Vagina (tissue), 2 donors: ENCODE data around the gene ADAMTS18. TPM values are rescaled to one million over a fixed set of nuclear protein-coding genes. Genes with fewer than 3 reads are reported as not detected.

Source experiments
- DNase-seq, 2 donors: peaks; one replicate each; pipeline ENCODE4 v3.0.0-alpha.2; 2017; ENCODE audit errors: extremely low spot score in 2 of 2
- H3K27ac ChIP-seq: fragments of 200-600 bp; sonication (generic); one replicate; pipeline ENCODE4 v1.5.1; 2019
- H3K27me3 ChIP-seq: fragments of 200-600 bp; sonication (generic); one replicate; pipeline ENCODE4 v1.5.1; 2019
- H3K36me3 ChIP-seq, 2 donors: fragments of 200-600 bp; sonication (generic); one replicate each; pipeline ENCODE4 v1.5.1; 2017 to 2019
- H3K4me1 ChIP-seq: fragments of 200-600 bp; sonication (generic); one replicate; pipeline ENCODE4 v1.5.1; 2019
- H3K4me3 ChIP-seq, 2 donors: fragments of 200-600 bp; sonication (generic); 1 replicate in 1 of 2; 2 replicates in 1 of 2; pipeline ENCODE4 v1.5.1; 2016 to 2019
- H3K9me3 ChIP-seq: fragments of 200-600 bp; sonication (generic); one replicate; pipeline ENCODE4 v1.5.1; 2019
- POLR2A ChIP-seq, 2 donors: fragments of 450-650 bp; IDR thresholded peaks; one replicate each; pipeline ENCODE4 v1.6.1; 2017; ENCODE audit warnings: antibody characterized with exemption in 2 of 2, mild to moderate bottlenecking in 2 of 2, moderate library complexity in 2 of 2
- POLR2AphosphoS5 ChIP-seq, 2 donors: sonication (generic); formaldehyde crosslinking; IDR thresholded peaks; one replicate each; pipeline ENCODE4 v1.9.0; 2017; ENCODE audit warnings: antibody characterized with exemption in 2 of 2, mild to moderate bottlenecking in 2 of 2, low read depth in 1 of 2; ENCODE audit not compliant: insufficient read depth in 1 of 2
- intact Hi-C: fragments of 100-400 bp; cut with DNase I; formaldehyde crosslinking; loops from one replicate; pipeline ENCODE4 v1.15.1; 2023
- total RNA-seq: library from RNA; depleted of rRNA; stranded (reverse); fragments of >200 nt; gene quantifications from one replicate; pipeline ENCODE4 v1.2.3, GENCODE V29; 2016
- TF ChIP-seq, protein P1 (sequence below), 3 experiments: fragments of 450-650 bp in 2 of 3; fragments of 200-600 bp in 1 of 3; sonication (generic) in 1 of 3; IDR thresholded peaks; one replicate each; pipeline ENCODE4 v1.5.1; 2017 to 2019; ENCODE audit warnings: antibody characterized with exemption in 3 of 3, mild to moderate bottlenecking in 2 of 3, moderate library complexity in 2 of 3

Gene ADAMTS18
- total RNA-seq, 1 donor from 2014 or later: 0.25 TPM

- no peak for TF ChIP-seq POLR2A (IDR thresholded peaks at IDR 0.05)
- TF ChIP-seq POLR2AphosphoS5 (IDR thresholded peaks at IDR 0.05; ENCODE audit: insufficient read depth in 1 of 2, low read depth in 1 of 2): no peak
- TF ChIP-seq, protein P1, sequence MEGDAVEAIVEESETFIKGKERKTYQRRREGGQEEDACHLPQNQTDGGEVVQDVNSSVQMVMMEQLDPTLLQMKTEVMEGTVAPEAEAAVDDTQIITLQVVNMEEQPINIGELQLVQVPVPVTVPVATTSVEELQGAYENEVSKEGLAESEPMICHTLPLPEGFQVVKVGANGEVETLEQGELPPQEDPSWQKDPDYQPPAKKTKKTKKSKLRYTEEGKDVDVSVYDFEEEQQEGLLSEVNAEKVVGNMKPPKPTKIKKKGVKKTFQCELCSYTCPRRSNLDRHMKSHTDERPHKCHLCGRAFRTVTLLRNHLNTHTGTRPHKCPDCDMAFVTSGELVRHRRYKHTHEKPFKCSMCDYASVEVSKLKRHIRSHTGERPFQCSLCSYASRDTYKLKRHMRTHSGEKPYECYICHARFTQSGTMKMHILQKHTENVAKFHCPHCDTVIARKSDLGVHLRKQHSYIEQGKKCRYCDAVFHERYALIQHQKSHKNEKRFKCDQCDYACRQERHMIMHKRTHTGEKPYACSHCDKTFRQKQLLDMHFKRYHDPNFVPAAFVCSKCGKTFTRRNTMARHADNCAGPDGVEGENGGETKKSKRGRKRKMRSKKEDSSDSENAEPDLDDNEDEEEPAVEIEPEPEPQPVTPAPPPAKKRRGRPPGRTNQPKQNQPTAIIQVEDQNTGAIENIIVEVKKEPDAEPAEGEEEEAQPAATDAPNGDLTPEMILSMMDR (IDR thresholded peaks at IDR 0.05): no peak
Observed at GRCh38 chr16:77344341-77344740, 90.5 kb downstream of the ADAMTS18 start.

GRCh38 chr16:77336637-77337036 is 98.2 kb downstream of the ADAMTS18 start:
- Histone ChIP-seq H3K27ac (no peak overlapping the region), H3K4me3 (no peak overlapping the region), H3K9me3 (no peaks in the 10 kb centered on the region), H3K36me3 (no peaks in the 10 kb centered on the region), H3K4me1 (no peaks in the 10 kb centered on the region), H3K27me3 (no peaks in the 10 kb centered on the region)
- no peak for DNase-seq
- TF ChIP-seq POLR2A (IDR thresholded peaks at IDR 0.05) (no peak), POLR2AphosphoS5 (IDR thresholded peaks at IDR 0.05; ENCODE audit: insufficient read depth in 1 of 2, low read depth in 1 of 2) (no peak)
- TF ChIP-seq, protein P1 (IDR thresholded peaks at IDR 0.05): no peak
- intact Hi-C loops: no loop called here

More at GRCh38 chr16:77344341-77344740, 90.5 kb downstream of the ADAMTS18 start:
- Histone ChIP-seq H3K36me3 (no peaks in the 10 kb centered on the region), H3K27ac (no peak overlapping the region), H3K4me3 (no peak overlapping the region), H3K4me1 (peaks cover 6% of the 10 kb centered on the region), H3K27me3 (no peaks in the 10 kb centered on the region), H3K9me3 (no peaks in the 10 kb centered on the region)
- no peak for DNase-seq
- intact Hi-C loops: no loop called here

DNA sequence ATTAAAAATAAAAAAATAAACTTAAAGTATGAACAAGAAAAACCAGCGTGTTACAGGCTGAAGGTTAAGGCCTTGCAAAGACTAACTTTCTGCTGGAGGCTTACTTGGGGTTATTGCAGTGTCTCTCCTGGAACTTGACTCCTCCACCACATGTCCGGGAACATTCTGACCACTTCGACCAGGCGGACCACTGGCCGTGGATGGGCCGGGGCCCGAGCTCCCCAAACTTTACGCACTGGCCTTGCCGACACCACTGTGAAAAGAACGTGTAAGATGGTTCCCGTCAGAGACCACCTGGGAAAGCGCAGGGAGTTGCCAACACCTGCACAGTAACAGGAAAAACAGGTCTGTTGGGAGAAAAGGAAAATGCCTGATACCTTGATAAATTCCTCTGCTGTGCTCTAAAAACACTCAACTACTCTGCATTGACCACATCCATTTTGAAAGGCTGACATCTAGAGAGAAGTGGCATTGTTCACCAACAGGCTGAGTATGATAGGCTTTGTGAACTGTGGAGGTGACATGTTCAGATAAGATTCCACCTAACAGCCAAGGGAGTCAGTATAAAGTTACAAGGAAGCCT is 99.1 kb downstream of the ADAMTS18 start:
- intact Hi-C loops: no loop called here
- Histone ChIP-seq H3K4me3 (no peak overlapping the region), H3K27ac (no peak overlapping the region), H3K27me3 (no peaks in the 10 kb centered on the region), H3K4me1 (no peaks in the 10 kb centered on the region), H3K9me3 (no peaks in the 10 kb centered on the region), H3K36me3 (no peaks in the 10 kb centered on the region)
- TF ChIP-seq, protein P1 (IDR thresholded peaks at IDR 0.05): no peak
- TF ChIP-seq POLR2AphosphoS5 (IDR thresholded peaks at IDR 0.05; ENCODE audit: insufficient read depth in 1 of 2, low read depth in 1 of 2) (no peak), POLR2A (IDR thresholded peaks at IDR 0.05) (no peak)
- no peak for DNase-seq

DNA sequence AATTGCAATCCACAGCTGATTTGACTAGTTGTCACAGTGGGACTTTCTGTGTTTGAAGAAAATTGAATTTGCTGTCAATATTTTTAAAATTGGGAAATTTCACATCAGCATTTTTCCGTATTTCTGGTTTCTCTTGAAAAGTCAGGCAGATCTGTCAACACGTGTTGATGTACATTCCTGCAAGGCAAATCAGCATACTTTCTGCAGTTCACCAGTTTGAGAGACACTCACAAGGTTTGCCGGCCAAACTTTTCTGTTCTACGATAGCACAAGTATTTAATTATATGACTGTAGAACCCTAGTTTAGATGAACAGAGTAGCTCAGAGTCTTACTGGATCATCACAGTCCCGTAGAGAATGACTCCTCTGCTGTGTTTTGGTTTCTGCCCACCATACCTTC is 102.0 kb downstream of the ADAMTS18 start:
- intact Hi-C loops: no loop called here
- TF ChIP-seq, protein P1 (IDR thresholded peaks at IDR 0.05): no peak
- TF ChIP-seq POLR2A (IDR thresholded peaks at IDR 0.05) (no peak), POLR2AphosphoS5 (IDR thresholded peaks at IDR 0.05; ENCODE audit: insufficient read depth in 1 of 2, low read depth in 1 of 2) (no peak)

DNA sequence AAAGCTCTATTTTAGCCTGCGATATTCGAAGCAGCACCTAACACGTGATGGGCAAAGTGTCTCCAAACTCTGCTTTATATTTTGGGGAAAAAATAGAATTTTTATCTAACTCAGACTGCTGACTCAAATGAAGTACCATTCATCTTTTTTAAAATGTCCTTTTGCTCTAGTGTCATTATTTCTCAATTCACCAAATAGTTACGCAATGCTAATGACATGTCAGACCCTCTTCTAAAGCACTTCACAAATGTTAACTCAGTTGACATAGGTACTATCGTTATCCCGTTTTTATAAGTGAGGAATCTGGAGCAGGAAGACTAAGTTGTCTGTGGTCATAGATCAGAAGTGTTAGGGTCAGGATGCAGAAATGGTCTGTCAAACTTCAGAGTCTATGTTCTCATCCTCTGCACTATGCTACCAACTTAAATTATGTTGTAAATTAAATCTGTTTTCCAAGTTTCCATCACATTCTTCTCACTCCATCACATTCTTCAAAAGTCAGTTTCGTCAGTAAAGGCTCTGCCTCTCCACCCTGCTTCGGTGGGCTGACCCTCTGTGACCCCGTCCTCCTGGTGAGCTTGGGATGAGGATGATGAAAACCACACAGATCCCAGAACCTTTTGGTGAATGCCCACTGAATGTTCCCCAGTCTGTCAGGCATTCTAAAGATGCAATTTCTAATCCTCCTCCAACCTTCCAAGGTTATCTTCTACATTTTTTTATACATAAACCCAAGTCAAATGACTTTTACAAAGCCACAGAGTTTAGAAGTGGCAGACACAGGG is 102.8 kb downstream of the ADAMTS18 start:
- no peak overlapping the region for H3K27ac ChIP-seq
- no peaks in the 10 kb centered on the region for H3K9me3 ChIP-seq
- no peaks in the 10 kb centered on the region for H3K27me3 ChIP-seq
- no peak for DNase-seq
- TF ChIP-seq POLR2AphosphoS5 (IDR thresholded peaks at IDR 0.05; ENCODE audit: insufficient read depth in 1 of 2, low read depth in 1 of 2) (no peak), POLR2A (IDR thresholded peaks at IDR 0.05) (no peak)
- TF ChIP-seq, protein P1 (IDR thresholded peaks at IDR 0.05): no peak
- H3K4me1 ChIP-seq: no peaks in the 10 kb centered on the region
- no peaks in the 10 kb centered on the region for H3K36me3 ChIP-seq
- H3K4me3 ChIP-seq: no peak overlapping the region
- intact Hi-C loops: no loop called here

More for the DNA sequence above, 102.0 kb downstream of the ADAMTS18 start:
- H3K27ac ChIP-seq: no peak overlapping the region
- no peaks in the 10 kb centered on the region for H3K9me3 ChIP-seq
- no peaks in the 10 kb centered on the region for H3K4me1 ChIP-seq
- H3K4me3 ChIP-seq: no peak overlapping the region
- H3K36me3 ChIP-seq: no peaks in the 10 kb centered on the region
- H3K27me3 ChIP-seq: no peaks in the 10 kb centered on the region
- no peak for DNase-seq
